ENCODE measurements around the gene HIRA.

- TF ChIP-seq USF2 (IDR thresholded peaks at IDR 0.05), result no peak
- TF ChIP-seq CTCF (IDR thresholded peaks at IDR 0.05), result no peak
- TF ChIP-seq CEBPB (IDR thresholded peaks at IDR 0.05), result no peak
- TF ChIP-seq EP300 (IDR thresholded peaks at IDR 0.05), result no peak
- TF ChIP-seq BHLHE40 (IDR thresholded peaks at IDR 0.05; ENCODE audit: low read depth, low read length), result no peak
- TF ChIP-seq POLR2AphosphoS2 (conservative IDR thresholded peaks at IDR 0.05; ENCODE audit: low read length), result no peak
- no peak for TF ChIP-seq KDM1A (IDR thresholded peaks at IDR 0.05; ENCODE audit: low read depth)
- no peak for TF ChIP-seq POLR2A (IDR thresholded peaks at IDR 0.05; ENCODE audit: low read length)
- TF ChIP-seq PBX3 (IDR thresholded peaks at IDR 0.05), result no peak
- TF ChIP-seq MAX (IDR thresholded peaks at IDR 0.05), result no peak
- TF ChIP-seq SMC3 (IDR thresholded peaks at IDR 0.05), result no peak
- TF ChIP-seq HOXA7 (CRISPR knock-in tag; IDR thresholded peaks at IDR 0.05), result no peak
- TF ChIP-seq RFX5 (IDR thresholded peaks at IDR 0.05), result no peak
Measured at GRCh38 chr22:19448076-19448607, 16.6 kb upstream of the HIRA start.

Measured in A549 (cell line).